GM18508 (cell line): ENCODE data around the gene GNG4.
"Not testable (repeated sequence)": the region's sequence is repeated elsewhere in the genome, so short reads cannot be mapped to it uniquely, and the experiment has no call there.

Source experiments
- ATAC-seq: cut with Tn5 transposase; IDR thresholded peaks from one replicate; pipeline ENCODE4 v1.9.1; 2021; ENCODE audit warnings: moderate number of reproducible peaks; ENCODE audit not compliant: insufficient read depth, unreplicated experiment

The GNG4 gene

GRCh38 chr1:235588156-235588555 lies 61.4 kb downstream of the GNG4 start:
- no peak for ATAC-seq

- ATAC-seq, result no peak
Observed at GRCh38 chr1:235586992-235587391, 62.6 kb downstream of the GNG4 start.

GRCh38 chr1:235586413-235586812 lies 63.2 kb downstream of the GNG4 start:
- no peak for ATAC-seq

- ATAC-seq, result no peak
Observed at GRCh38 chr1:235584973-235585372, 64.6 kb downstream of the GNG4 start.

- ATAC-seq, result no peak
Observed at GRCh38 chr1:235583511-235584001, 66.0 kb downstream of the GNG4 start.

- ATAC-seq, result no peak
Observed at GRCh38 chr1:235582130-235582529, 67.5 kb downstream of the GNG4 start.

GRCh38 chr1:235579891-235580290 lies 69.7 kb downstream of the GNG4 start:
- ATAC-seq, result no peak

- ATAC-seq, result no peak
Observed at GRCh38 chr1:235575597-235575996, 74.0 kb downstream of the GNG4 start.

GRCh38 chr1:235573880-235574279 lies 75.7 kb downstream of the GNG4 start:
- no peak for ATAC-seq

GRCh38 chr1:235572971-235573370 lies 76.6 kb downstream of the GNG4 start:
- not testable (repeated sequence) for ATAC-seq

GRCh38 chr1:235571482-235571881 lies 78.1 kb downstream of the GNG4 start:
- no peak for ATAC-seq

GRCh38 chr1:235567812-235568503 lies 81.6 kb downstream of the GNG4 start:
- ATAC-seq, result no peak

GRCh38 chr1:235566084-235566483 lies 83.5 kb downstream of the GNG4 start:
- no peak for ATAC-seq

GRCh38 chr1:235563513-235564061 lies 86.0 kb downstream of the GNG4 start:
- no peak for ATAC-seq

GRCh38 chr1:235562589-235562988 lies 87.0 kb downstream of the GNG4 start:
- no peak for ATAC-seq

- no peak for ATAC-seq
Observed at GRCh38 chr1:235558621-235559169, 90.9 kb downstream of the GNG4 start.

GRCh38 chr1:235557495-235557894 lies 92.1 kb downstream of the GNG4 start:
- ATAC-seq, result no peak

- ATAC-seq, result no peak
Observed at GRCh38 chr1:235556807-235557206, 92.8 kb downstream of the GNG4 start.

- no peak for ATAC-seq
Observed at GRCh38 chr1:235553112-235553551, 96.5 kb downstream of the GNG4 start.

- ATAC-seq, result no peak
Observed at GRCh38 chr1:235552146-235552716, 97.4 kb downstream of the GNG4 start.

- ATAC-seq, result no peak
Observed at GRCh38 chr1:235549351-235550139, 100.0 kb downstream of the GNG4 start.
